Gastrocnemius medialis (tissue), 4 donors: ENCODE data around the gene LCE3C.

ENCODE experiments used
- POLR2A ChIP-seq, 2 donors: fragments of 450-650 bp; IDR thresholded peaks; one replicate each; pipeline ENCODE4 v1.6.1; 2017; ENCODE audit warnings: antibody characterized with exemption in 2 of 2, mild to moderate bottlenecking in 2 of 2, moderate library complexity in 2 of 2
- TF ChIP-seq, protein P1 (sequence below), 5 experiments: fragments of 450-650 bp in 3 of 5; fragments of 200-600 bp in 2 of 5; sonication (generic) in 2 of 5; IDR thresholded peaks in 4 of 5; conservative IDR thresholded peaks in 1 of 5; 1 replicate in 4 of 5; 2 replicates in 1 of 5; pipeline ENCODE4 v1.5.1; 2016 to 2019; ENCODE audit warnings: antibody characterized with exemption in 5 of 5, mild to moderate bottlenecking in 3 of 5, moderate library complexity in 3 of 5

DNA sequence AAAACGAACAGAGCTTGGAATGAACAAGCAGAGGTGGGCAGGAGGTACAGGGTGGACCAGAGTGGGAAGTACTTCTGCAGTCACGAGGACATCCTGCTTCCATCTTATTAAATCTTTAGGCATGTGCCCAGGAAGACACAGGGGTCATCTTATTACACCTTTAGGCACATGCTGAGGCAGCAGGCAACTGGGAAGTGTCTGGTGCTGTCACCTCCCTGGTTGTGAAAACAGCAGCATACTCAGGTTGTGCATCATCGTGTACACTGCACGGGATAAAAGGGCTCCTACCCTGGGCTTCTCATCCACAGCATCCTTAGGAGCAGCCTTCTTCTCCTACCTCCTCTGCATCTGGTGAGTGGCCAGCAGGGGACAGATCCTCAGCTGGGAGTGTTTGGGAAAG is at the start of gene LCE3C:
- TF ChIP-seq, protein P1, sequence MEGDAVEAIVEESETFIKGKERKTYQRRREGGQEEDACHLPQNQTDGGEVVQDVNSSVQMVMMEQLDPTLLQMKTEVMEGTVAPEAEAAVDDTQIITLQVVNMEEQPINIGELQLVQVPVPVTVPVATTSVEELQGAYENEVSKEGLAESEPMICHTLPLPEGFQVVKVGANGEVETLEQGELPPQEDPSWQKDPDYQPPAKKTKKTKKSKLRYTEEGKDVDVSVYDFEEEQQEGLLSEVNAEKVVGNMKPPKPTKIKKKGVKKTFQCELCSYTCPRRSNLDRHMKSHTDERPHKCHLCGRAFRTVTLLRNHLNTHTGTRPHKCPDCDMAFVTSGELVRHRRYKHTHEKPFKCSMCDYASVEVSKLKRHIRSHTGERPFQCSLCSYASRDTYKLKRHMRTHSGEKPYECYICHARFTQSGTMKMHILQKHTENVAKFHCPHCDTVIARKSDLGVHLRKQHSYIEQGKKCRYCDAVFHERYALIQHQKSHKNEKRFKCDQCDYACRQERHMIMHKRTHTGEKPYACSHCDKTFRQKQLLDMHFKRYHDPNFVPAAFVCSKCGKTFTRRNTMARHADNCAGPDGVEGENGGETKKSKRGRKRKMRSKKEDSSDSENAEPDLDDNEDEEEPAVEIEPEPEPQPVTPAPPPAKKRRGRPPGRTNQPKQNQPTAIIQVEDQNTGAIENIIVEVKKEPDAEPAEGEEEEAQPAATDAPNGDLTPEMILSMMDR (IDR thresholded peaks at IDR 0.05 in 4 of 5, conservative IDR thresholded peaks at IDR 0.05 in 1 of 5) = no peak
- TF ChIP-seq POLR2A (IDR thresholded peaks at IDR 0.05) = no peak
